Calu3 (cell line): Measurements from ENCODE around the gene RUBCN. TPM values are rescaled to one million over a fixed set of nuclear protein-coding genes. Genes with fewer than 3 reads are reported as not detected.
"Not testable (repeated sequence)": the region's sequence is repeated elsewhere in the genome, so short reads cannot be mapped to it uniquely, and the experiment has no call there.

Source experiments
- BruUV-seq: library from RNA; stranded (reverse); fragments of 400-500 nt; replicated peaks from 2 replicates; lab custom pipeline; 2021; lab: Mats Ljungman, UMichigan
- CTCF ChIA-PET: fragments of 300-600 bp; sonication (Branson Sonifier 250); formaldehyde crosslinking; loops from one replicate; lab custom pipeline; 2022; ENCODE audit warnings: antibody characterized with exemption; lab: Charles Lee
- DNase-seq: peaks from one replicate; pipeline ENCODE4 v3.0.0; 2022
- H3K27ac Mint-ChIP-seq: one replicate; pipeline ENCODE4 v1.8.0; 2022; ENCODE audit warnings: mixed read lengths; ENCODE audit not compliant: unreplicated experiment
- H3K27me3 Mint-ChIP-seq: one replicate; pipeline ENCODE4 v1.8.0; 2022; ENCODE audit warnings: mixed read lengths; ENCODE audit not compliant: unreplicated experiment
- H3K36me3 Mint-ChIP-seq: one replicate; pipeline ENCODE4 v1.8.0; 2022; ENCODE audit warnings: mild to moderate bottlenecking, moderate library complexity, mixed read lengths; ENCODE audit not compliant: insufficient read depth, unreplicated experiment
- H3K4me1 Mint-ChIP-seq: one replicate; pipeline ENCODE4 v1.8.0; 2022; ENCODE audit warnings: mild to moderate bottlenecking, low read depth, mixed read lengths; ENCODE audit not compliant: unreplicated experiment
- H3K4me3 Mint-ChIP-seq: one replicate; pipeline ENCODE4 v1.8.0; 2022; ENCODE audit warnings: mild to moderate bottlenecking, low read depth, moderate library complexity, mixed read lengths; ENCODE audit not compliant: unreplicated experiment
- H3K9me3 Mint-ChIP-seq: one replicate; pipeline ENCODE4 v1.8.0; 2022; ENCODE audit warnings: low read depth, mixed read lengths; ENCODE audit not compliant: unreplicated experiment
- CTCF ChIP-seq: fragments of 200-600 bp; IDR thresholded peaks from one replicate; pipeline ENCODE4 v1.8.0; 2022; ENCODE audit warnings: antibody characterized with exemption; ENCODE audit not compliant: unreplicated experiment
- intact Hi-C: fragments of 100-400 bp; cut with micrococcal nuclease; formaldehyde crosslinking; loops from one replicate; pipeline ENCODE4 v1.10.0; 2022; ENCODE audit not compliant: unreplicated experiment
- total RNA-seq: library from RNA; stranded (reverse); gene quantifications from 2 replicates; pipeline ENCODE4 v1.2.3, GENCODE V29; 2022

RUBCN gene
- total RNA-seq, 1 experiment from 2014 or later: 22.9 TPM

DNA sequence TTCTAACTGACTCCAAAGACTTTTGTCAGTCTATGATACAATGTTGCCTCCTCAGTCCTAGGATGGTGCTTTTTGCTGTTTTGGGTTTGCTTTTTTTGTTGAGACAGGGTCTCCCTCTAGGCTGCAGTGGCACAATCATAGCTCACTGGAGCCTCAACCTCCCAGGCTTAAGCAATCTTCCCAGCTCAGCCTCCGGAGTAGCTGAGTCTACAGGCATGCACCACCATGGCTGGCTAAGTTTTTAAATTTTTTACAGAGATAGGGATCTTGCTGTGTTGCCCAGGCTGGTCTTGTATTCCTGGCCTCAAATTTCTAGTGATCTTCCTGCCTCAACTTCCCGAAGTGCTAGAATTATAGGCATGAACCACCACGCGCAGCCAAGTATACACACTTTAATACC is 22.5 kb downstream of the RUBCN start:
- H3K36me3 Mint-ChIP-seq: peaks cover 5% of the 10 kb centered on the region
- H3K9me3 Mint-ChIP-seq: no peaks in the 10 kb centered on the region
- H3K27ac Mint-ChIP-seq: no peak overlapping the region
- intact Hi-C loops: loop anchor here (5.0 kb wide), 1 partner anchor 78 kb away; the partner anchor contains the start of gene LRCH3
- BruUV-seq: no TSS peak
- no peak for DNase-seq
- no peak for TF ChIP-seq CTCF
- no peaks in the 10 kb centered on the region for H3K27me3 Mint-ChIP-seq
- H3K4me3 Mint-ChIP-seq: no peak overlapping the region
- CTCF ChIA-PET: no interaction called here
- H3K4me1 Mint-ChIP-seq: peaks cover 26% of the 10 kb centered on the region

DNA sequence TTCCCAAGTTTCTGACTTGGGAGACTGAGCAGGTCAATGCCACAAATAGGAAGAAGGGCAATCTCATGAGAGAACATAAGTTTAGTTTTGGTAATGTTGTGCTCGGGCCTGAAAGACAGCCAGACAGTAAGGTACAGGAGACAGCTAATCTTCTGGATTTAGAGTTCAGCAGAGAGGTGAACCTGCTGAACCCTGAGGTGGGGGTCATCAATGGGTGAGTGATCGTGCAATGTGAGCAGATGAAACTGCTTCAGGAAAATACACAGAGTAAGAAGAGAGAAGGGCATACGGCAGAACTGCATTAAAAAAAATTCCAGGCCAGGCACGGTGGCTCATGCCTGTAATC is 23.3 kb downstream of the RUBCN start:
- H3K4me1 Mint-ChIP-seq: peaks cover 18% of the 10 kb centered on the region
- H3K27ac Mint-ChIP-seq: peak overlapping the region; percentile 82
- DNase-seq: no peak
- peaks cover 5% of the 10 kb centered on the region for H3K36me3 Mint-ChIP-seq
- H3K4me3 Mint-ChIP-seq: peak overlapping the region; percentile 26
- intact Hi-C loops: loop anchor here (5.0 kb wide), 1 partner anchor 79 kb away; the partner anchor contains the start of gene LRCH3
- no peak for TF ChIP-seq CTCF
- H3K27me3 Mint-ChIP-seq: no peaks in the 10 kb centered on the region
- CTCF ChIA-PET: no interaction called here
- no peaks in the 10 kb centered on the region for H3K9me3 Mint-ChIP-seq
- no TSS peak for BruUV-seq

GRCh38 chr3:197711973-197712707 is 24.6 kb downstream of the RUBCN start:
- Mint-ChIP-seq H3K4me3 (peak overlapping the region; percentile 50), H3K36me3 (peaks cover 5% of the 10 kb centered on the region), H3K27me3 (no peaks in the 10 kb centered on the region), H3K4me1 (peaks cover 9% of the 10 kb centered on the region), H3K9me3 (no peaks in the 10 kb centered on the region), H3K27ac (peak overlapping the region; percentile 91)
- DNase-seq: peak; percentile 81
- CTCF ChIA-PET: interaction anchor here (0.5 to 0.9 kb wide), 2 partner anchors 64 to 113 kb away, joined by 3 to 5 read pairs; no protein-coding TSS in a partner anchor
- intact Hi-C loops: loop anchor here (5.0 kb wide), 1 partner anchor 80 kb away; the partner anchor contains the start of gene LRCH3
- BruUV-seq: no TSS peak
- TF ChIP-seq CTCF: no peak

GRCh38 chr3:197710965-197711364 is 25.7 kb downstream of the RUBCN start:
- DNase-seq, BruUV-seq, CTCF ChIA-PET, H3K4me3 Mint-ChIP-seq, H3K27me3 Mint-ChIP-seq, H3K4me1 Mint-ChIP-seq, H3K9me3 Mint-ChIP-seq: not testable (repeated sequence)
- Mint-ChIP-seq H3K36me3 (peaks cover 10% of the 10 kb centered on the region), H3K27ac (peak overlapping the region; percentile 44)
- intact Hi-C loops: loop anchor here (5.0 kb wide), 1 partner anchor 81 kb away; the partner anchor contains the start of gene LRCH3

DNA sequence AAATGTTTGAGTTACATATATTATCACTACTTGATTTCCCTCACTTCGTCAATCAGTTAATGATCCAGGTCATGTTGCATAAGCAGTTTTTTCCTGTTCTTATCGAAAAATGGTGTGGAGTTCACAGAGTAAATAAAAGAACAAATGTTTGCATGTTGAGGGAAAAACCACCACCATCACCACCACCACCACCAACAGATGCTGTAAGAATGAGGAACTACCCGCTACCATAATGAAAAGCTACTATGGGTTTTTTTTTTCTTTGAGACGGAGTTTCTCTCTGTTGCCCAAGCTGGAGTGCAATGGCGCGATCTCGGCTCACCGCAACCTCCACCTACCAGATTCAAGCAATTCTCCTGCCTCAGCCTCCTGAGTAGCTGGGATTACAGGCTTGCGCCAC is 27.6 kb downstream of the RUBCN start:
- no TSS peak for BruUV-seq
- intact Hi-C loops: no loop called here
- TF ChIP-seq CTCF: no peak
- DNase-seq: no peak
- H3K4me1 Mint-ChIP-seq: peaks cover 9% of the 10 kb centered on the region
- peaks cover 10% of the 10 kb centered on the region for H3K36me3 Mint-ChIP-seq
- H3K27ac Mint-ChIP-seq: no peak overlapping the region
- no peaks in the 10 kb centered on the region for H3K9me3 Mint-ChIP-seq
- no peak overlapping the region for H3K4me3 Mint-ChIP-seq
- no peaks in the 10 kb centered on the region for H3K27me3 Mint-ChIP-seq
- CTCF ChIA-PET: no interaction called here
